HepG2 (cell line): ENCODE measurements around the gene ZMIZ1. TPM values are rescaled to one million over a fixed set of nuclear protein-coding genes. Genes with fewer than 3 reads are reported as not detected.
A peak's percentile ranks its signal among the peaks of the same experiment; 100 is the strongest.

Experiments used
- ARID2 ChIP-seq: sonication (generic); formaldehyde crosslinking; IDR thresholded peaks from 2 replicates; pipeline ENCODE4 v1.8.1; 2022; ENCODE audit warnings: mild to moderate bottlenecking, missing genetic modification reagents, borderline replicate concordance
- CHCHD3 ChIP-seq: sonication (generic); formaldehyde crosslinking; IDR thresholded peaks from 2 replicates; pipeline ENCODE4 v1.8.0; 2022; ENCODE audit warnings: mild to moderate bottlenecking, missing genetic modification reagents, moderate library complexity
- ELF4 ChIP-seq: sonication (generic); formaldehyde crosslinking; IDR thresholded peaks from 2 replicates; pipeline ENCODE4 v1.5.0; 2020; ENCODE audit warnings: missing genetic modification reagents, mild to moderate bottlenecking, moderate library complexity, borderline replicate concordance
- FOSL1 ChIP-seq: sonication (generic); formaldehyde crosslinking; IDR thresholded peaks from 2 replicates; pipeline ENCODE4 v1.9.0; 2021; ENCODE audit warnings: missing genetic modification reagents, borderline replicate concordance
- FOXO1 ChIP-seq: sonication (generic); formaldehyde crosslinking; IDR thresholded peaks from 2 replicates; pipeline ENCODE4 v1.4.0; 2020; ENCODE audit warnings: missing genetic modification reagents
- GPN1 ChIP-seq: sonication (generic); formaldehyde crosslinking; IDR thresholded peaks from 2 replicates; pipeline ENCODE4 v1.5.1; 2020; ENCODE audit warnings: missing genetic modification reagents, borderline replicate concordance
- HMGA1 ChIP-seq: sonication (generic); formaldehyde crosslinking; conservative IDR thresholded peaks from 2 replicates; pipeline ENCODE4 v1.4.0; 2020; ENCODE audit warnings: missing genetic modification reagents
- POLR2A ChIP-seq, 2 experiments: IDR thresholded peaks; 2 replicates each; pipeline ENCODE4 v1.6.1; 2011; ENCODE audit warnings: low read depth in 2 of 2, low read length in 2 of 2, mild to moderate bottlenecking in 1 of 2, moderate library complexity in 1 of 2; ENCODE audit not compliant: insufficient read depth in 1 of 2
- PRPF4 ChIP-seq: fragments of 200-400 bp; formaldehyde crosslinking; IDR thresholded peaks from 2 replicates; pipeline ENCODE4 v1.6.1; 2016; ENCODE audit warnings: low read length, low read depth; ENCODE audit not compliant: poor library complexity, severe bottlenecking
- REL ChIP-seq: sonication (generic); formaldehyde crosslinking; conservative IDR thresholded peaks from 2 replicates; pipeline ENCODE4 v1.8.0; 2022; ENCODE audit warnings: mild to moderate bottlenecking, missing genetic modification reagents, moderate library complexity
- TARDBP ChIP-seq: sonication (generic); formaldehyde crosslinking; IDR thresholded peaks from 2 replicates; pipeline ENCODE4 v1.8.0; 2022; ENCODE audit warnings: mild to moderate bottlenecking, missing genetic modification reagents
- TCF7L2 ChIP-seq: IDR thresholded peaks from 2 replicates; pipeline ENCODE4 v1.6.1; 2011; ENCODE audit warnings: mild to moderate bottlenecking, low read depth, low read length, moderate library complexity
- ZNF121 ChIP-seq: sonication (generic); formaldehyde crosslinking; IDR thresholded peaks from 2 replicates; pipeline ENCODE4 v1.5.0; 2020; ENCODE audit warnings: mild to moderate bottlenecking, missing genetic modification reagents
- ZNF260 ChIP-seq: sonication (generic); formaldehyde crosslinking; IDR thresholded peaks from 2 replicates; pipeline ENCODE4 v1.4.0; 2020; ENCODE audit warnings: missing genetic modification reagents, low read depth, mild to moderate bottlenecking, borderline replicate concordance
- ZNF263 ChIP-seq: sonication (generic); formaldehyde crosslinking; IDR thresholded peaks from 2 replicates; pipeline ENCODE4 v1.4.0; 2020; ENCODE audit warnings: missing genetic modification reagents
- ZNF746 ChIP-seq: sonication (generic); formaldehyde crosslinking; IDR thresholded peaks from 2 replicates; pipeline ENCODE4 v1.8.0; 2022; ENCODE audit warnings: mild to moderate bottlenecking, missing genetic modification reagents
- ZNF781 ChIP-seq: sonication (generic); formaldehyde crosslinking; IDR thresholded peaks from 2 replicates; pipeline ENCODE4 v1.5.1; 2020; ENCODE audit warnings: borderline replicate concordance, mild to moderate bottlenecking, missing genetic modification reagents; ENCODE audit errors: not compliant biosample characterization
- ZNF891 ChIP-seq: sonication (generic); formaldehyde crosslinking; IDR thresholded peaks from 2 replicates; pipeline ENCODE4 v1.5.0; 2020; ENCODE audit warnings: mild to moderate bottlenecking, missing genetic modification reagents
- polyA plus RNA-seq, 8 experiments: library from polyadenylated mRNA; depleted of rRNA in 3 of 8; stranded (reverse) in 7 of 8; unstranded in 1 of 8; fragments of >200 nt; fragmentation: Illumina TruSeq in 4 of 8; extraction: Trizol in 4 of 8; gene quantifications; 2 replicates each; pipeline versions ENCODE4 v1.2.1 to v1.2.3, GENCODE V29; 2011 to 2016; ENCODE audit warnings: low read depth in 4 of 8, missing spikeins in 1 of 8, mixed read lengths in 1 of 8; ENCODE audit not compliant: insufficient read depth in 1 of 8
- total RNA-seq, 5 experiments: library from RNA; depleted of rRNA; stranded (reverse); fragments of >200 nt; fragmentation: Illumina TruSeq; extraction: Trizol; gene quantifications; 2 replicates each; pipeline ENCODE4 v1.2.3, GENCODE V29; 2016; ENCODE audit warnings: low read depth in 1 of 5
- TF ChIP-seq, protein P1 (sequence below): IDR thresholded peaks from 2 replicates; pipeline ENCODE4 v1.6.1; 2016; ENCODE audit warnings: missing biosample characterization, missing genetic modification reagents, low read depth
- TF ChIP-seq, protein P2 (sequence below): sonication (generic); formaldehyde crosslinking; IDR thresholded peaks from 2 replicates; pipeline ENCODE4 v1.4.0; 2020; ENCODE audit warnings: mild to moderate bottlenecking, missing genetic modification reagents
- TF ChIP-seq, protein P3 (sequence below): sonication (generic); formaldehyde crosslinking; IDR thresholded peaks from 2 replicates; pipeline ENCODE4 v1.9.0; 2021; ENCODE audit warnings: missing genetic modification reagents, mild to moderate bottlenecking, borderline replicate concordance
- TF ChIP-seq, protein P4 (sequence below): sonication (generic); formaldehyde crosslinking; IDR thresholded peaks from 2 replicates; pipeline ENCODE4 v1.4.0; 2020; ENCODE audit warnings: missing genetic modification reagents

Gene ZMIZ1
- total and polyA plus RNA-seq, 2 of the 13 experiments (the other 11 are each of a cell fraction or from before 2014, with no cell fraction given) = 5.3 to 10.2 TPM

DNA sequence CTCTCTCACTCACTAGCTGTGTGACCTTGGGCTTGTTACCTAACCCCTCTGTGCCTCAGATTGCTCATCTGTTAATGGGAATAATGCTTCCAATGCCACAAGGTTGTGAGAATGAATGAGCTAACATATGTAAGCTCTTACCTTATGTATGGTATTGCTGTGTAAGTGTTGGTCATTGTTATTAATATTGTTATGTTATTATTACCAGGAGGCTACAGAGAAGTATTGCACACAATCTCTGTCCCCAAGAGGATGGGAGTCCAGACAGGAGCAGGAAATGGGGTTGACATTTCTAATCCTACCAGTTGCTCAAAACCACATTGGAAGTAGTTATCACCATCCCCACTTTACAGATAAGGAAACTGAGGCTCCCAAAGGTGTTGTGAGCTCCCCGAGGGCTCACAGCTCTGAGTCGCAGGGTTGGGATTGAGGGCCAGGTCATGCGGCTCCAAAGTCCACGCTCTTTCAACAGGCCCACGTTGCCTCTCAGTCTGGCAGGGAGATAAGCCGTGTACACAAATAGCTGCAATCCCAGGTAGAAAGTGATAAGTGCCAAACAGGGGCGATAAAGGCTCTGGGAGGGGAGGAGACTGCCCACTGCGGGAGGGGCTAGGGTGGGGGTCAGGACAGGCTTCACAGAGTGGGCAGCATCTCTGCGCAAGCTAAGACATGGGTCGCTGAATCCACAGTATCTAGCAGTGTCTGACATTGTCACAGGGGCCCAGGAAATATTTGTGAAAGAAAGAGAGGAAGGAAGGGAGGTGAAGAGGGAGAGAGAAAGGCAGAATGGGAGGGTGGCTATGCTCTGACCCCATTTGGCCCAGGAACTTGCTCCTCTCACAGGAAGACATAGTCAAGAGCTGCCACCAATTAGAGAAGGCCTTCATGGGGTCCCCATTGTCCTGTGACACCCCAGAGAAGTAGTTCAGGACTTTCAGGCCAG lies 9.6 kb upstream of the ZMIZ1 start (continued):
- TF ChIP-seq ARID2 (CRISPR knock-in tag) (no peak), CHCHD3 (no peak), ZNF263 (CRISPR knock-in tag) (peak; percentile 55; the same call in 1 of the 2 replicates), ZNF260 (CRISPR knock-in tag) (no peak), ELF4 (no peak), TCF7L2 (0 out of 2 replicates have a peak, but pooled peaks have one; percentile 35), GPN1 (CRISPR knock-in tag) (no peak), PRPF4 (no peak), ZNF746 (CRISPR knock-in tag) (peak; percentile 98), FOXO1 (CRISPR knock-in tag) (peak; percentile 97), POLR2A (IDR thresholded peaks at IDR 0.05; ENCODE audit: insufficient read depth in 1 of 2, low read depth in 2 of 2, low read length in 2 of 2) (no peak), REL (CRISPR knock-in tag) (no peak), ZNF891 (peak; percentile 58; the same call in 1 of the 2 replicates), HMGA1 (CRISPR knock-in tag) (no peak), FOSL1 (CRISPR knock-in tag) (peak; percentile 48; the same call in 1 of the 2 replicates), ZNF781 (CRISPR knock-in tag) (peak; percentile 1), ZNF121 (CRISPR knock-in tag) (peak; percentile 61; the same call in 1 of the 2 replicates), TARDBP (CRISPR knock-in tag) (peak; percentile 98)
- TF ChIP-seq, protein P1, sequence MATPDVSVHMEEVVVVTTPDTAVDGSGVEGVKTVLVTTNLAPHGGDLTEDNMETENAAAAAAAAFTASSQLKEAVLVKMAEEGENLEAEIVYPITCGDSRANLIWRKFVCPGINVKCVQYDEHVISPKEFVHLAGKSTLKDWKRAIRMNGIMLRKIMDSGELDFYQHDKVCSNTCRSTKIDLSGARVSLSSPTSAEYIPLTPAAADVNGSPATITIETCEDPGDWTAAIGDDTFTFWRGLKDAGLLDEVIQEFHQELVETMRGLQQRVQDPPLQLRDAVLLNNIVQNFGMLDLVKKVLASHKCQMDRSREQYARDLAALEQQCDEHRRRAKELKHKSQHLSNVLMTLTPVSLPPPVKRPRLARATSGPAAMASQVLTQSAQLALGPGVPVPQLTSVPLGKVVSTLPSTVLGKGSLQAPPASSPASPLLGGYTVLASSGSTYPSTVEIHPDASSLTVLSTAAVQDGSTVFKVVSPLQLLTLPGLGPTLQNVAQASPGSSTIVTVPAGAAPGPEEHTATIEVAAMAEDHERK = 0 out of 2 replicates have a peak, but pooled peaks have one; percentile 27
- TF ChIP-seq, protein P2, sequence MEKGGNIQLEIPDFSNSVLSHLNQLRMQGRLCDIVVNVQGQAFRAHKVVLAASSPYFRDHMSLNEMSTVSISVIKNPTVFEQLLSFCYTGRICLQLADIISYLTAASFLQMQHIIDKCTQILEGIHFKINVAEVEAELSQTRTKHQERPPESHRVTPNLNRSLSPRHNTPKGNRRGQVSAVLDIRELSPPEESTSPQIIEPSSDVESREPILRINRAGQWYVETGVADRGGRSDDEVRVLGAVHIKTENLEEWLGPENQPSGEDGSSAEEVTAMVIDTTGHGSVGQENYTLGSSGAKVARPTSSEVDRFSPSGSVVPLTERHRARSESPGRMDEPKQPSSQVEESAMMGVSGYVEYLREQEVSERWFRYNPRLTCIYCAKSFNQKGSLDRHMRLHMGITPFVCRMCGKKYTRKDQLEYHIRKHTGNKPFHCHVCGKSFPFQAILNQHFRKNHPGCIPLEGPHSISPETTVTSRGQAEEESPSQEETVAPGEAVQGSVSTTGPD (CRISPR knock-in tag) = peak; percentile 95
- TF ChIP-seq, protein P3, sequence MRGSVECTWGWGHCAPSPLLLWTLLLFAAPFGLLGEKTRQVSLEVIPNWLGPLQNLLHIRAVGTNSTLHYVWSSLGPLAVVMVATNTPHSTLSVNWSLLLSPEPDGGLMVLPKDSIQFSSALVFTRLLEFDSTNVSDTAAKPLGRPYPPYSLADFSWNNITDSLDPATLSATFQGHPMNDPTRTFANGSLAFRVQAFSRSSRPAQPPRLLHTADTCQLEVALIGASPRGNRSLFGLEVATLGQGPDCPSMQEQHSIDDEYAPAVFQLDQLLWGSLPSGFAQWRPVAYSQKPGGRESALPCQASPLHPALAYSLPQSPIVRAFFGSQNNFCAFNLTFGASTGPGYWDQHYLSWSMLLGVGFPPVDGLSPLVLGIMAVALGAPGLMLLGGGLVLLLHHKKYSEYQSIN = no peak
- TF ChIP-seq, protein P4, sequence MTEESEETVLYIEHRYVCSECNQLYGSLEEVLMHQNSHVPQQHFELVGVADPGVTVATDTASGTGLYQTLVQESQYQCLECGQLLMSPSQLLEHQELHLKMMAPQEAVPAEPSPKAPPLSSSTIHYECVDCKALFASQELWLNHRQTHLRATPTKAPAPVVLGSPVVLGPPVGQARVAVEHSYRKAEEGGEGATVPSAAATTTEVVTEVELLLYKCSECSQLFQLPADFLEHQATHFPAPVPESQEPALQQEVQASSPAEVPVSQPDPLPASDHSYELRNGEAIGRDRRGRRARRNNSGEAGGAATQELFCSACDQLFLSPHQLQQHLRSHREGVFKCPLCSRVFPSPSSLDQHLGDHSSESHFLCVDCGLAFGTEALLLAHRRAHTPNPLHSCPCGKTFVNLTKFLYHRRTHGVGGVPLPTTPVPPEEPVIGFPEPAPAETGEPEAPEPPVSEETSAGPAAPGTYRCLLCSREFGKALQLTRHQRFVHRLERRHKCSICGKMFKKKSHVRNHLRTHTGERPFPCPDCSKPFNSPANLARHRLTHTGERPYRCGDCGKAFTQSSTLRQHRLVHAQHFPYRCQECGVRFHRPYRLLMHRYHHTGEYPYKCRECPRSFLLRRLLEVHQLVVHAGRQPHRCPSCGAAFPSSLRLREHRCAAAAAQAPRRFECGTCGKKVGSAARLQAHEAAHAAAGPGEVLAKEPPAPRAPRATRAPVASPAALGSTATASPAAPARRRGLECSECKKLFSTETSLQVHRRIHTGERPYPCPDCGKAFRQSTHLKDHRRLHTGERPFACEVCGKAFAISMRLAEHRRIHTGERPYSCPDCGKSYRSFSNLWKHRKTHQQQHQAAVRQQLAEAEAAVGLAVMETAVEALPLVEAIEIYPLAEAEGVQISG (CRISPR knock-in tag) = peak; percentile 81
